HepG2 (cell line): ENCODE data around the gene JADE2. TPM values are rescaled to one million over a fixed set of nuclear protein-coding genes. Genes with fewer than 3 reads are reported as not detected.
A peak's percentile ranks its signal among the peaks of the same experiment; 100 is the strongest.

Source experiments
- FOXP1 ChIP-seq, 2 experiments: fragments of 450-650 bp in 1 of 2; IDR thresholded peaks; 2 replicates each; pipeline ENCODE4 v1.6.1; 2017 to 2018; ENCODE audit warnings: antibody characterized with exemption in 1 of 2
- GATAD2A ChIP-seq: IDR thresholded peaks from 2 replicates; pipeline ENCODE4 v1.6.1; 2016
- GFI1 ChIP-seq: sonication (generic); formaldehyde crosslinking; IDR thresholded peaks from 2 replicates; pipeline ENCODE4 v1.5.0; 2020; ENCODE audit warnings: missing genetic modification reagents, mild to moderate bottlenecking, borderline replicate concordance
- HDAC1 ChIP-seq: sonication (generic); formaldehyde crosslinking; IDR thresholded peaks from 2 replicates; pipeline ENCODE4 v1.5.1; 2020; ENCODE audit warnings: mild to moderate bottlenecking, missing genetic modification reagents
- HMG20A ChIP-seq: IDR thresholded peaks from 2 replicates; pipeline ENCODE4 v1.6.1; 2016; ENCODE audit warnings: borderline replicate concordance
- MED1 ChIP-seq: sonication (generic); formaldehyde crosslinking; IDR thresholded peaks from 2 replicates; pipeline ENCODE4 v1.4.0; 2020; ENCODE audit warnings: missing genetic modification reagents
- NR2F1 ChIP-seq, 2 experiments: fragments of 450-650 bp in 1 of 2; formaldehyde crosslinking in 1 of 2; IDR thresholded peaks; 2 replicates each; pipeline versions ENCODE4 v1.5.0 to v1.6.1; 2016 to 2020; ENCODE audit warnings: mild to moderate bottlenecking in 1 of 2, missing compliant biosample characterization in 1 of 2, missing genetic modification reagents in 1 of 2, moderate library complexity in 1 of 2
- RARA ChIP-seq: IDR thresholded peaks from 2 replicates; pipeline ENCODE4 v1.6.1; 2016; ENCODE audit warnings: missing genetic modification reagents, missing compliant biosample characterization
- SOX6 ChIP-seq, 2 experiments: fragments of 450-650 bp in 1 of 2; sonication (generic) in 1 of 2; formaldehyde crosslinking in 1 of 2; IDR thresholded peaks; 2 replicates each; pipeline versions ENCODE4 v1.4.0 to v1.6.1; 2017 to 2020; ENCODE audit warnings: antibody characterized with exemption in 1 of 2, mild to moderate bottlenecking in 1 of 2, missing genetic modification reagents in 1 of 2
- SP5 ChIP-seq: IDR thresholded peaks from 2 replicates; pipeline ENCODE4 v1.6.1; 2016; ENCODE audit warnings: low read depth, borderline replicate concordance
- SSRP1 ChIP-seq: IDR thresholded peaks from 2 replicates; pipeline ENCODE4 v1.6.1; 2016; ENCODE audit warnings: control low read depth
- ZNF235 ChIP-seq: sonication (generic); formaldehyde crosslinking; IDR thresholded peaks from 2 replicates; pipeline ENCODE4 v1.8.1; 2023; ENCODE audit warnings: mild to moderate bottlenecking, missing genetic modification reagents, borderline replicate concordance
- polyA plus RNA-seq, 8 experiments: library from polyadenylated mRNA; depleted of rRNA in 3 of 8; stranded (reverse) in 7 of 8; unstranded in 1 of 8; fragments of >200 nt; fragmentation: Illumina TruSeq in 4 of 8; extraction: Trizol in 4 of 8; gene quantifications; 2 replicates each; pipeline versions ENCODE4 v1.2.1 to v1.2.3, GENCODE V29; 2011 to 2016; ENCODE audit warnings: low read depth in 4 of 8, missing spikeins in 1 of 8, mixed read lengths in 1 of 8; ENCODE audit not compliant: insufficient read depth in 1 of 8
- total RNA-seq, 5 experiments: library from RNA; depleted of rRNA; stranded (reverse); fragments of >200 nt; fragmentation: Illumina TruSeq; extraction: Trizol; gene quantifications; 2 replicates each; pipeline ENCODE4 v1.2.3, GENCODE V29; 2016; ENCODE audit warnings: low read depth in 1 of 5
- TF ChIP-seq, protein P1 (sequence below), 2 experiments: sonication (generic) in 1 of 2; formaldehyde crosslinking in 1 of 2; IDR thresholded peaks; 2 replicates each; pipeline versions ENCODE4 v1.5.1 to v1.6.1; 2011 to 2020; ENCODE audit warnings: borderline replicate concordance in 1 of 2, low read depth in 1 of 2, low read length in 1 of 2, mild to moderate bottlenecking in 1 of 2, missing genetic modification reagents in 1 of 2, moderate library complexity in 1 of 2
- TF ChIP-seq, protein P2 (sequence below): sonication (generic); formaldehyde crosslinking; conservative IDR thresholded peaks from 2 replicates; pipeline ENCODE4 v1.4.0; 2020; ENCODE audit warnings: missing genetic modification reagents
- TF ChIP-seq, protein P3 (sequence below): sonication (generic); formaldehyde crosslinking; IDR thresholded peaks from 2 replicates; pipeline ENCODE4; 2020; ENCODE audit warnings: missing genetic modification reagents, mild to moderate bottlenecking, borderline replicate concordance
- TF ChIP-seq, protein P4 (sequence below): sonication (generic); formaldehyde crosslinking; IDR thresholded peaks from 2 replicates; pipeline ENCODE4 v1.4.0; 2020; ENCODE audit warnings: missing genetic modification reagents

The JADE2 gene
- total and polyA plus RNA-seq, 2 of the 13 experiments (the other 11 are each of a cell fraction or from before 2014, with no cell fraction given): 7.5 to 15.1 TPM

DNA sequence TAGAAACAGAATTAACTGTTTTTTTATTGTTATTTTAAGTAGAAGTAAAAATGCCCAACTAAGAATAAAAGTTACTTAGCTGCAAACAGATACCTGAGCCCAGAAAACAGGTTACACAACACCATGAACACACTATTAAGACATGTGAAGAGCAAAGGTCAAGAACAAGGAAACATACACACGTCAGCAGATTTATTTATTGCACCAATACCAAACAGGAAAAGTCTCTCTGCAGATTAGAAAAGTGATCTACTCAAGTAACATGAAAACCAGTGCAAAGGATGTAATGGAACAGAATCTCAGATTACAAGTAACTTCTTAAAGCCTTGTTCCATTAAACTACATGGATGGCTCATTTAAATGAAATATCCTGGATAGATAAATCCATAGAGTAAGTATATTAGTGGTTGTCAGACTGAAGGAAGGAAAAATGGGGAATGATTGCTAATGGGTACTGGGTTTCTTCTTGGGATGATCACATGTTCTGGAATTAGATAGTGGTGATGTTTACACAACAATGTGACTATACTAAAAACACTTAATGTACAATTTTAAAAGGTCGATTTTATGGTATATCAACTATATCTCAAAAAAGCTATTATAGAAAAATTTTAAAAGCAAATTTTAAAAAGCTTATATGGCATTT, 101.0 kb downstream of the JADE2 start (continued):
- TF ChIP-seq, protein P1, sequence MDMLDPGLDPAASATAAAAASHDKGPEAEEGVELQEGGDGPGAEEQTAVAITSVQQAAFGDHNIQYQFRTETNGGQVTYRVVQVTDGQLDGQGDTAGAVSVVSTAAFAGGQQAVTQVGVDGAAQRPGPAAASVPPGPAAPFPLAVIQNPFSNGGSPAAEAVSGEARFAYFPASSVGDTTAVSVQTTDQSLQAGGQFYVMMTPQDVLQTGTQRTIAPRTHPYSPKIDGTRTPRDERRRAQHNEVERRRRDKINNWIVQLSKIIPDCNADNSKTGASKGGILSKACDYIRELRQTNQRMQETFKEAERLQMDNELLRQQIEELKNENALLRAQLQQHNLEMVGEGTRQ (IDR thresholded peaks at IDR 0.05; ENCODE audit: low read depth, low read length): no peak
- TF ChIP-seq, protein P1 (CRISPR knock-in tag; IDR thresholded peaks at IDR 0.05; ENCODE audit: borderline replicate concordance): no peak
- peak; percentile 45; the same call in 1 of the 2 replicates for TF ChIP-seq RARA
- TF ChIP-seq SSRP1 (CRISPR knock-in tag): 0 out of 2 replicates have a peak, but pooled peaks have one; percentile 31
- TF ChIP-seq, protein P2, sequence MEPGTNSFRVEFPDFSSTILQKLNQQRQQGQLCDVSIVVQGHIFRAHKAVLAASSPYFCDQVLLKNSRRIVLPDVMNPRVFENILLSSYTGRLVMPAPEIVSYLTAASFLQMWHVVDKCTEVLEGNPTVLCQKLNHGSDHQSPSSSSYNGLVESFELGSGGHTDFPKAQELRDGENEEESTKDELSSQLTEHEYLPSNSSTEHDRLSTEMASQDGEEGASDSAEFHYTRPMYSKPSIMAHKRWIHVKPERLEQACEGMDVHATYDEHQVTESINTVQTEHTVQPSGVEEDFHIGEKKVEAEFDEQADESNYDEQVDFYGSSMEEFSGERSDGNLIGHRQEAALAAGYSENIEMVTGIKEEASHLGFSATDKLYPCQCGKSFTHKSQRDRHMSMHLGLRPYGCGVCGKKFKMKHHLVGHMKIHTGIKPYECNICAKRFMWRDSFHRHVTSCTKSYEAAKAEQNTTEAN: peak; percentile 79
- no peak for TF ChIP-seq GFI1 (CRISPR knock-in tag)
- TF ChIP-seq, protein P3, sequence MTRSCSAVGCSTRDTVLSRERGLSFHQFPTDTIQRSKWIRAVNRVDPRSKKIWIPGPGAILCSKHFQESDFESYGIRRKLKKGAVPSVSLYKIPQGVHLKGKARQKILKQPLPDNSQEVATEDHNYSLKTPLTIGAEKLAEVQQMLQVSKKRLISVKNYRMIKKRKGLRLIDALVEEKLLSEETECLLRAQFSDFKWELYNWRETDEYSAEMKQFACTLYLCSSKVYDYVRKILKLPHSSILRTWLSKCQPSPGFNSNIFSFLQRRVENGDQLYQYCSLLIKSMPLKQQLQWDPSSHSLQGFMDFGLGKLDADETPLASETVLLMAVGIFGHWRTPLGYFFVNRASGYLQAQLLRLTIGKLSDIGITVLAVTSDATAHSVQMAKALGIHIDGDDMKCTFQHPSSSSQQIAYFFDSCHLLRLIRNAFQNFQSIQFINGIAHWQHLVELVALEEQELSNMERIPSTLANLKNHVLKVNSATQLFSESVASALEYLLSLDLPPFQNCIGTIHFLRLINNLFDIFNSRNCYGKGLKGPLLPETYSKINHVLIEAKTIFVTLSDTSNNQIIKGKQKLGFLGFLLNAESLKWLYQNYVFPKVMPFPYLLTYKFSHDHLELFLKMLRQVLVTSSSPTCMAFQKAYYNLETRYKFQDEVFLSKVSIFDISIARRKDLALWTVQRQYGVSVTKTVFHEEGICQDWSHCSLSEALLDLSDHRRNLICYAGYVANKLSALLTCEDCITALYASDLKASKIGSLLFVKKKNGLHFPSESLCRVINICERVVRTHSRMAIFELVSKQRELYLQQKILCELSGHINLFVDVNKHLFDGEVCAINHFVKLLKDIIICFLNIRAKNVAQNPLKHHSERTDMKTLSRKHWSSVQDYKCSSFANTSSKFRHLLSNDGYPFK: no peak
- no peak for TF ChIP-seq SOX6 (IDR thresholded peaks at IDR 0.05)
- peak; percentile 11; the same call in 1 of the 2 replicates for TF ChIP-seq SOX6 (CRISPR knock-in tag; IDR thresholded peaks at IDR 0.05)
- TF ChIP-seq HMG20A (CRISPR knock-in tag): peak; percentile 56; the same call in 1 of the 2 replicates
- peak; percentile 79 for TF ChIP-seq GATAD2A (CRISPR knock-in tag)
- no peak for TF ChIP-seq ZNF235 (CRISPR knock-in tag)
- TF ChIP-seq MED1 (CRISPR knock-in tag): peak; percentile 55
- TF ChIP-seq, protein P4, sequence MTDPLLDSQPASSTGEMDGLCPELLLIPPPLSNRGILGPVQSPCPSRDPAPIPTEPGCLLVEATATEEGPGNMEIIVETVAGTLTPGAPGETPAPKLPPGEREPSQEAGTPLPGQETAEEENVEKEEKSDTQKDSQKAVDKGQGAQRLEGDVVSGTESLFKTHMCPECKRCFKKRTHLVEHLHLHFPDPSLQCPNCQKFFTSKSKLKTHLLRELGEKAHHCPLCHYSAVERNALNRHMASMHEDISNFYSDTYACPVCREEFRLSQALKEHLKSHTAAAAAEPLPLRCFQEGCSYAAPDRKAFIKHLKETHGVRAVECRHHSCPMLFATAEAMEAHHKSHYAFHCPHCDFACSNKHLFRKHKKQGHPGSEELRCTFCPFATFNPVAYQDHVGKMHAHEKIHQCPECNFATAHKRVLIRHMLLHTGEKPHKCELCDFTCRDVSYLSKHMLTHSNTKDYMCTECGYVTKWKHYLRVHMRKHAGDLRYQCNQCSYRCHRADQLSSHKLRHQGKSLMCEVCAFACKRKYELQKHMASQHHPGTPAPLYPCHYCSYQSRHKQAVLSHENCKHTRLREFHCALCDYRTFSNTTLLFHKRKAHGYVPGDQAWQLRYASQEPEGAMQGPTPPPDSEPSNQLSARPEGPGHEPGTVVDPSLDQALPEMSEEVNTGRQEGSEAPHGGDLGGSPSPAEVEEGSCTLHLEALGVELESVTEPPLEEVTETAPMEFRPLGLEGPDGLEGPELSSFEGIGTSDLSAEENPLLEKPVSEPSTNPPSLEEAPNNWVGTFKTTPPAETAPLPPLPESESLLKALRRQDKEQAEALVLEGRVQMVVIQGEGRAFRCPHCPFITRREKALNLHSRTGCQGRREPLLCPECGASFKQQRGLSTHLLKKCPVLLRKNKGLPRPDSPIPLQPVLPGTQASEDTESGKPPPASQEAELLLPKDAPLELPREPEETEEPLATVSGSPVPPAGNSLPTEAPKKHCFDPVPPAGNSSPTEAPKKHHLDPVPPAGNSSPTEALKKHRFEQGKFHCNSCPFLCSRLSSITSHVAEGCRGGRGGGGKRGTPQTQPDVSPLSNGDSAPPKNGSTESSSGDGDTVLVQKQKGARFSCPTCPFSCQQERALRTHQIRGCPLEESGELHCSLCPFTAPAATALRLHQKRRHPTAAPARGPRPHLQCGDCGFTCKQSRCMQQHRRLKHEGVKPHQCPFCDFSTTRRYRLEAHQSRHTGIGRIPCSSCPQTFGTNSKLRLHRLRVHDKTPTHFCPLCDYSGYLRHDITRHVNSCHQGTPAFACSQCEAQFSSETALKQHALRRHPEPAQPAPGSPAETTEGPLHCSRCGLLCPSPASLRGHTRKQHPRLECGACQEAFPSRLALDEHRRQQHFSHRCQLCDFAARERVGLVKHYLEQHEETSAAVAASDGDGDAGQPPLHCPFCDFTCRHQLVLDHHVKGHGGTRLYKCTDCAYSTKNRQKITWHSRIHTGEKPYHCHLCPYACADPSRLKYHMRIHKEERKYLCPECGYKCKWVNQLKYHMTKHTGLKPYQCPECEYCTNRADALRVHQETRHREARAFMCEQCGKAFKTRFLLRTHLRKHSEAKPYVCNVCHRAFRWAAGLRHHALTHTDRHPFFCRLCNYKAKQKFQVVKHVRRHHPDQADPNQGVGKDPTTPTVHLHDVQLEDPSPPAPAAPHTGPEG (CRISPR knock-in tag): no peak
- 0 out of 2 replicates have a peak, but pooled peaks have one; percentile 30 for TF ChIP-seq HDAC1 (CRISPR knock-in tag)
- no peak for TF ChIP-seq SP5 (CRISPR knock-in tag)
- peak; percentile 54 to 60; a peak in 2 of 4 replicates for TF ChIP-seq NR2F1 (CRISPR knock-in tag; IDR thresholded peaks at IDR 0.05)
- TF ChIP-seq FOXP1 (IDR thresholded peaks at IDR 0.05): no peak
- TF ChIP-seq FOXP1 (CRISPR knock-in tag; IDR thresholded peaks at IDR 0.05): peak; percentile 75
